ENCODE data around the gene ZSCAN5B.

DNA sequence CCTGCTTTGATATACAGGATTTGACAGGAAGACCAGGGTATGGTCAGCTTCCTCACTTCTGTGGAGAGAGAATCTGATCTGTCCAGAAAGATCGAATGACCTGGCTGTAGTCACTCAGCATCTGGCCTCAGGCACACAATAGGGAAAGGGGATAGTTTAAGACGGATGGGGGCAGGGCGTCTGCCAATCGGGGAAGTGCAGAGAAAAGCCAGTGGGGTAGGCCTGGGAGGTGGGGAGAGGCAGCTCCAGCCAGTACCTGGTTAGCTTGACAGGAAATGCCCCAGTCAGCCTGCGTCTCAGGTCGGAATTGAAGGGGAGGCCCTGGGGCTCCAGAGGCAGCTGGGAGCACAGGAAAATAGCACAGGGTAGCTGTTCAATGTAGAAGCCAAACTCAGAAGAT lies 44.1 kb downstream of the ZSCAN5B start:
- TF ChIP-seq, protein P1, sequence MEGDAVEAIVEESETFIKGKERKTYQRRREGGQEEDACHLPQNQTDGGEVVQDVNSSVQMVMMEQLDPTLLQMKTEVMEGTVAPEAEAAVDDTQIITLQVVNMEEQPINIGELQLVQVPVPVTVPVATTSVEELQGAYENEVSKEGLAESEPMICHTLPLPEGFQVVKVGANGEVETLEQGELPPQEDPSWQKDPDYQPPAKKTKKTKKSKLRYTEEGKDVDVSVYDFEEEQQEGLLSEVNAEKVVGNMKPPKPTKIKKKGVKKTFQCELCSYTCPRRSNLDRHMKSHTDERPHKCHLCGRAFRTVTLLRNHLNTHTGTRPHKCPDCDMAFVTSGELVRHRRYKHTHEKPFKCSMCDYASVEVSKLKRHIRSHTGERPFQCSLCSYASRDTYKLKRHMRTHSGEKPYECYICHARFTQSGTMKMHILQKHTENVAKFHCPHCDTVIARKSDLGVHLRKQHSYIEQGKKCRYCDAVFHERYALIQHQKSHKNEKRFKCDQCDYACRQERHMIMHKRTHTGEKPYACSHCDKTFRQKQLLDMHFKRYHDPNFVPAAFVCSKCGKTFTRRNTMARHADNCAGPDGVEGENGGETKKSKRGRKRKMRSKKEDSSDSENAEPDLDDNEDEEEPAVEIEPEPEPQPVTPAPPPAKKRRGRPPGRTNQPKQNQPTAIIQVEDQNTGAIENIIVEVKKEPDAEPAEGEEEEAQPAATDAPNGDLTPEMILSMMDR (IDR thresholded peaks at IDR 0.05 in 4 of 5, conservative IDR thresholded peaks at IDR 0.05 in 1 of 5): no peak
- no peak for TF ChIP-seq POLR2A (IDR thresholded peaks at IDR 0.05)

Measured in gastrocnemius medialis (tissue), 4 donors.